Fibroblast of skin of right biceps (primary cell): ENCODE results near the gene UTP14C.
"Not testable (repeated sequence)": the region's sequence is repeated elsewhere in the genome, so short reads cannot be mapped to it uniquely, and the experiment has no call there.

Experiments
- DNase-seq: peaks from one replicate; pipeline ENCODE4 v3.0.0-alpha.2; 2013

The UTP14C gene

DNA sequence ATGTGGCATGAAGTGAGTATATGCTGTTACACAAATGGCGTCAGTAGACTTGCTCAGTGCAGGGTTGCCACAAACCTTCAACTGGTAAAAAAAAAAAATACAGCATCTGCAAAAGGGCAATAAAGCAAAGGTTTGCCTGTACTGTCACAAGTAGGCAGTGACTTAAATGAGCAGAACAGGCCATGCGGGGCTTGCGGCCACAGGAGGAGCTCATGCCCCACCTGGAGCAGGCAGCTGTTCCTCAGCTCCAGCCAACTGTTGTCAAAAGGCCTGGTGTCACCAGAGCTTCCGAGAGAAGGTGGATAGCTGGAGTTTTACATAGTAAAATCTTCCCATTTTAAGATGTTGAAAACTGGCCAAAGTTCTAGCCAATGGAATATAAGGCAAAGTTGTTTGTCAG, 20.9 kb upstream of the UTP14C start:
- DNase-seq: no peak

DNA sequence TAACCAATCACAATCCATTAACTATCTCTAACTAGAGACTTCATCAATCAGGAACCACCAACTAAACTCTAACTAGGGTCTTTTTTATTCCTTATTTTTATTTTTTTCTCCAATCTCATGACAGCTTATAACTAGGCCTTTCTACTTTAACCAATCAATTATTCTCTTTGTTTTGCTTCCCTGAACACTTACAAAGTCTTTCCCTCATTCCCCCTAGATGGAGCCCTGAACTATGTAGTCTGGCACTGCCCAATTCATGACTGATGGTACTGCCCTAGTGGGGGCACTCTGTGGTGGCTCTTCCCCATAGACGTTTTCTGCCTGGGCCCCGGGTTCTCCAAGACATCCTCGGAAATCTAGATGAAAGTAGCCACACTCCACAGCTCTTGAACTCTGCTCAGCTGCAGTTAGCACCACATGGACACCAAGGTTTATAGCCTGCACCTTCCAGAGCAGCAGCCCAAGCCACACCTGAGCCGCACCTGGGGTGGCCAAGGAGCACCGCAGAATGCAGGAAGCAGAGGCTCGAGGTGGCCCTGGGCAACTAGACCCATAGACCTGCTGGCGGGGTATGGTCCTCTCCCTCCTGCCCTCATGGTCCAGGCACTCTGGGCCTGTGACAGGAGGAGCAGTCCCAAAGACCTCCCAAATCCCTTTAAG, 19.9 kb upstream of the UTP14C start:
- DNase-seq: no peak

GRCh38 chr13:52005841-52006522, 18.5 kb upstream of the UTP14C start:
- DNase-seq: no peak

DNA sequence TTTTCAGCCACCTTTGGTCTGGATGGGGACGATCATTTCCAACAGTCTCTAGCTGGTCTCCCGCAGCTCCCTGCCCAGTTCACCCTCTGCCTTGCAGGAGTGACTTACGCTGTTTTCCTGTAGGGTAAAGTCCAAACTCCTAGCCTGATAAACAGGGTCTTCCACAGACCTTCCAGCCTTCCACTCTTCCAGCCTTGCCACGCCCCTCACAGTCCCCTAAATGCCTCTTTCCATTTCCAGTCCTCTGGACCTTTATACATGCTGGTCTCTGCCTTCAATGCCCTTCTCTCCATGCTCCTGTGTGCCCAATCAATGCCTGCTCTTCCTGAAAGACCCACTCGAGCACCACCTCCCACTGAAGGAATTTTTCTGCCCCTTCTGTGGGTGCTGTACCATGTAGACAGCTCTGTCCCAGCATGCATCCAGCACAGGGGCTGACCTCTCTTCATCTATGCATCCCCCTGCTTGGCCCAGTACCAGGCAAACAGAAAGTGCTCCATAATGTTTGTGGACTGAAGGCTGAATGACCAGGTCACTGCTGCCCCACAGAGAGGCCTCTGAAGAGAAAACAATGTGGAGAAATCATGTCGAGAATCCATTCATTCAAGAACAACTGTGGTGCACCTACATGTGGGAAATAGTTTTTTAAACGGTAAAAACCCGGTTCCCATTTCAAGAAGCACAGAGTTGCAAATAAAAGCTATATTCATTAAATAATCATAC, 17.8 kb upstream of the UTP14C start:
- no peak for DNase-seq

- DNase-seq: no peak
Measured at GRCh38 chr13:52009946-52010345, 14.5 kb upstream of the UTP14C start.

DNA sequence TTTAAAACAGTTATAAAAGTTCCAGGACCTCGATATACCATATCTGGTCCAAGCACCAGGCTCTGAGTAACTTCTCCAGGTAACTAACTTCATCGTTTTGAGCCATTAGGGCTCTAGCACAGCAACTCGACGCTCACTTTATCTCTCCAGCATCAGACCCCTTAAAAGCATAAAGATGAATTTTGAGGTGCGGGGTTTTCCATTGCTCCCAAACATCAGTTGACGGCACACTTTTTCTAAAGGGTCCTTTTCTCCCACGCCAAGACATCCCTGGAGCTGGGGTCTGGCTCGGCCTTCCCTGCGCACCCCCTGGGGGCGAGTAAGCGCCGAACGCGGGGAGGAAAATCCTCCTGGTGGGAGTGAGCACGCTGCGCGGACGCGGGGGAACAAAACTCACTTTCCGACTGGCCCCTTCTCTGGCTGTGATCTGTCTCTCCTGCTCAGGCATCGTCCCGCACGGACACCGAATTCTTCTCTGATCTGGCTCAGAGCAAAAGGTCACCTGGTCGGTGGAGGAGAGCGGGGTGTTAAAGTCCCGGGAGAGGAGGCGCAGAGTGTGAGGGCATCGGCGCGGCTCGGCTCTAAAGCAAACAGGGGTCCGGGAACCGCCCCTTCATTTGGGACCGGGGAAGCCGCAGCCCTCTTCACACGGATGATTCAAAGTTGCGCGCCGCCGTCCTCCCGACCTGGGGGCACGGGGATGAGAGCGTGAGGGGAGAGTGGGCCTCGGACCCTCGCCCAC, 13.4 kb upstream of the UTP14C start, which contains the start of gene ATP7B:
TSS of gene ATP7B (minus strand) at position 561 of the 742 bp plus-strand sequence. CDS start at position 448, 113 bp downstream.
- DNase-seq: peak; percentile 10

DNA sequence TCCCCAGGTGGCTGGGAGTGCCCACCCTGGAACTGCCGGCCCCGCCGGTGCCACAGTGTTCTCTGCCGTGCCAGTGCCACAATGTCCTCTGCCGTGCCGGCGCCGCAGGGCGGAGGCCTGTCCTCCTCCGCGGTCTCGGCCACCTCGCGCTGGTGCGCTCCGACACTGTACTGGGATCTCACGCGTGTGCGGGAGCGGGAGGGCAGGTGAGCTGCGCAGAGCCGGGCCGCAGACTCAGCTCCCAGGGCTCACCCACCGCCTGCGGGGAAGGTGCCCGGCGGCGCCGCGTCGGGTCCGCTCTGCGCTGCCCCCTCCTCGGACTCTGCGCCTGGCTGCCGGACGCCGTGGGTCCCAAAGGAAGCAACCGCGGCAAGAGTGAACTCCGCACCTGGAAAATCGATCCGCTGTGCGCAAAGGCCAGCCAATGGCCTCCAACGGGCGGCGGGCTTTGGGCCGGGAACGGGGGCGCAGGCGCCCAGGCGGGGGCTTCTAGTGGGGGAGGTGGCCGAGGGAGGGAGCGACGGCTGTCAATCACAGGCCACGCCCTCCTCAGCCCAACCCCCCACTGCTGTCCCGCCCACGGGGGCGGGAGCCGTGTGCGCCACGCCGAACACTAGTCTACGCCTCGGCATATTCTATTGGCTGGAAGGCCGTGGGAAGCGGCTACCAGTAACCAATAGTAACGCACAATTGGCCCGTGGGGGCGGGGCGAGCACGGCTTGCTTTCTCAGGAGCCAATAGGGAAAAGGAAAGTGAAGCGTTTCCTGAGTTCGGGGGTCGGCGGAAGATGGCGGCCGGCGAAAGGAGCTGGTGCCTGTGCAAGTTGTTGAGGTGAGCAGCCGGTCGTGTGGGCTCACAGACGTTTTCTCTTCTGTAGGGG, 12.6 kb upstream of the UTP14C start, which contains the start of gene ALG11:
TSS of gene ALG11 (plus strand) at position 767 of the 880 bp plus-strand sequence. CDS start at position 788, 21 bp downstream.
- peak; percentile 98 for DNase-seq

DNA sequence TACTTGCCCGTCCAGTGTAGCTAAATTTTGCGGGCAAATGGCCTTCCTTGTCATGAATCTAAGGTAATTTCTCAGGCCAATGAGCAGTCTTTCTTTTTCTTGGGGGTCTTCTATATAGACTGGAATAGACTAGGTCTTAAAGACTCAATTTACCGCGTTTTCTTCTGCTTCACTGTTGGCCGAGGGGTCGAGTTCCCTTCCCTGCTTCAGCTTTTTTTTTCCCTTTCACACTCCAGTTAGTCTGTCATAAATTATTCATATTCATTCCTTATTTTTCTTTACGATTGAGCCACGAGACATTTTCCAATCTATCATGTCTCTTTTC, 12.0 kb upstream of the UTP14C start:
- no peak for DNase-seq

DNA sequence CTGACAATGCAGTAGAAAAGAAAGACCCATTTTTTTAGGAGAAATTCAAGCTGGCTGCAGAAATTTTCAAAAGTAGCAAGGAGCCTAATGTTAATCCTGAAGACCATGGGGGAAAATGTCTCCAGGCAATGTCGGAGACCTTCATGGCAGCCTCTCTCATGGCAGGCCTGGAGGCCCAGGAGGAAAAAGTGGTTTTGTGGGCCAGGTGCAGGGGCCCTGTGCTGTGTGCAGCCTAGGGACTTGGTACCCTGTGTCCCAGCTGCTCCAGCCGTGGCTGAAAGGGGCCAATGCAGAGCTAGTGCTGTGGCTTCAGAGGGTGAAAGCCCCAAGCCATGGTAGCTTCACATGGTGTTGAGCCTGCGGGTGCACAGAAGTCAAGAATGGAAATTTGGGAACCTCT, 8.2 kb upstream of the UTP14C start:
- DNase-seq: no peak

GRCh38 chr13:52020191-52020590, 4.3 kb upstream of the UTP14C start:
- DNase-seq: no peak

GRCh38 chr13:52022356-52022755, 2.1 kb upstream of the UTP14C start:
- DNase-seq: no peak

GRCh38 chr13:52025475-52026245, 1.2 kb downstream of the UTP14C start:
- no peak for DNase-seq

DNA sequence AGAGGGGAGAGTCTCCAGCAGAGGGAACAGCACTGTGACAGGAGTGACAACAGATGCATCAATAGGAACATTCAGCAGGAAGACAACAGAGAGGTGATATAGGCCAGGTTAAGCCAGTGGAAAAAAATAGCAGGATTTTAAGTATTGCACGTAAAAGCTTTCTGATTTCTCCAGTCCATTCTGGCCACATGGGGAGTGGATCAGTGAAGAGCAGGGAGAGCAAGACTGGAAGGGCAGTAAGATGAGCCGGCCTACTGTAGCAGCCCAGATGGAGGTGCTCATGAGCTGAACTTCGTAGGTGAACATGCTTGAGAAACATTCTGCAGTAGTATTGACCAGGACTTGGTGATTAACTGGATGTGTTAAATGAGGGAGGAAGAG, 1.7 kb downstream of the UTP14C start:
- DNase-seq: no peak

DNA sequence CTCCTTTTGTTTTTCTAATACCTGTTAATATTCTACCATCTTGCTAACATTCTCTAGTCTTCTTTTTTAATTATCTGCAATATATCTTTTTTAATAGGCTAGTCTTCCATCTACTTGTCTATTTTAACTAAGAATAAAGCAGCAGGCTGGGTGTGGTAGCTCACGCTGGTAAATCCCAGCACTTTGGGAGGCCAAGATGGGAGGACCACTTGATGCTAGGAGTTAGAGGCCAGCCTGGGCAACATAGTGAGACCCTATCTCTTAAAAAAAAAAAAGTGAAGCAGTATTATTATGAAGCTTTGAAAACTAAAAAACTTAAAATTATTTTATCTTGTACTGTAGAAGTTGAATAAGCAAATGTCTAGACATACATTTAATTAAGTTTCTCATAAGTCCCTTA, 3.3 kb downstream of the UTP14C start:
- no peak for DNase-seq

DNA sequence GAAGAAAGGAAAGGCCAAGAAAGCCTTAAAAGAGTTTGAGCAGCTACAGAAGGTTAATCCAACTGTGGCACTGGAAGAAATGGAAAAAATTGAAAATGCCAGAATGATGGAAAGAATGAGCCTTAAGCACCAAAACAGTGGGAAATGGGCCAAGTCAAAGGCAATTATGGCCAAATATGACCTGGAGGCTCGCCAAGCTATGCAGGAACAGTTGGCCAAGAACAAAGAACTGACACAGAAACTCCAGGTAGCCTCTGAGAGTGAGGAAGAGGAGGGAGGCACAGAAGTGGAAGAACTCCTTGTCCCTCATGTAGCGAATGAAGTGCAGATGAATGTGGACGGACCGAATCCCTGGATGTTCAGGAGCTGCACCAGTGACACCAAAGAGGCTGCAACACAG, 5.1 kb downstream of the UTP14C start:
- DNase-seq: no peak

DNA sequence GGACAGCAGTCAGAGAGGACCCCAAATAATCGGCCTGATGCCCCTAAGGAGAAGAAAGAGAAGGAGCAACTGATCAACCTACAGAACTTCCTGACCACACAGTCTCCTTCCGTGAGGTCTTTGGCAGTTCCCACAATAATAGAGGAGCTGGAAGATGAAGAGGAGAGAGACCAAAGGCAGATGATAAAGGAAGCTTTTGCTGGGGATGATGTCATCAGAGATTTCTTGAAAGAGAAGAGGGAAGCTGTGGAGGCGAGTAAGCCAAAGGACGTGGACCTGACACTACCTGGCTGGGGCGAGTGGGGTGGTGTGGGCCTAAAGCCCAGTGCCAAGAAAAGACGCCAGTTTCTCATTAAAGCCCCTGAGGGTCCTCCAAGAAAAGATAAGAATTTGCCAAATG, 5.9 kb downstream of the UTP14C start:
- not testable (repeated sequence) for DNase-seq

DNA sequence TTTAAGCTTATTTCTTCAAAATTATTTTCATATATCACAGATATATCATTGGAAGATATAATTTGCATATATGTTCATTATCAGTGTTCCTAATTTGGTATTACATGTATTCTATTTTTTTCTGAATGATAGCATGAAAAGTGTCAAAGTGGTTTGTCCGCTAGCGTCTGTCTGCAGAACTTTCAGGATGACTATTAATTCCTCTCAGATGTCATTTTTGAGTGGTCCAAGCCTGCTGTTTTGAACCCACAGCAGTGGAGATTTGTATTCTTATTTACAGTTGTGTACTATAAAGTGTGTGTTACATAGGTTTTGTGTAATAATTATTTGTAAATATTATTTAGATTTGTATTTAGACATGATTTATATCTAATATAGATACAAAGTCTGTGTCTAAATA, 8.5 kb downstream of the UTP14C start:
- no peak for DNase-seq

DNA sequence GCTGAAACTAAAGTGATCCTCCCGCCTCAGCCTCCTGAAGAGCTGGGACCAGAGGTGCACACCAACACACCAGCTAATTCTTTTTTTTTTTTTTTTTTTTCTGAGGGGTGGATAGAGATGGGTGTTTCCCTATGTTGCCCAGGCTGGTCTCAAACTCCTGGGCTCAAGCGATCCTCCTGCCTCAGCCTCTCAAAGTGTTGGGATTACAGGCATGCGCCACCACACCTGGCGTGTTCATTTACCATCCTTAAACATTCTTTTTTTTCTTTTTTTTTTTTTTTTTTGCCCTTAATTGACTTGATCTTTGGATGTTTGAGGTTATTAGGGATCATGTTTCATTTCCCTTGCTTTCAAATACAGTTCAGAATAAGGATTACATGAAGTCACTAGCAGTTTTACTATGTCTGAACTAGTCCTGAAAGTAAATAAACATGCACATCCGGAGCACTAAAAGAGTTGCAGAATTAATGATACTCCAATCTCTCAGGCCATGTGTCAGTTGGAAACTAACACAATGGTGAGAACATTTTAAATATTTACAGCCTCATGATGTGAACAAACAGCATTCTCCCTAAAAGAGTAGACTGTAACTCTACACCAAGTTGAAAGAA, 10.2 kb downstream of the UTP14C start:
- DNase-seq: no peak

DNA sequence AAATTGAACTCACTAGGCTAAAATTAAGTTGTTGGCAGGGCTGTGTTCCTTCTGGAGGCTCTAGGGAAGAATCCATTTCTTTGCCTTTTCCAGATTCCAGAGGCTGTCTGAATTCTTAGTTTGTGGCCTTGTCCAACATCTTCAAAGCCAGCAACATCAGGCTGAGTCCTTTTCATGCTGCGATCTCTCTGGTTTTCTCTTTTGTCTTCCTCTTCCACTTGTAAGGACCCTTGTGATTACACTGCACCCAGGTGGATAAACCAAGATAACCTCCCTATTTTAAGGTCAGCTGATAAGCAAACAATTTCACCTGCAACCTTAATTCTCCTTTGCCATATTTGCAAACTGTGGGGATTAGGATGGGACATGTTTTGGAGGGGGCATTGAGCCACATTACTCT, 11.5 kb downstream of the UTP14C start:
- DNase-seq: no peak

DNA sequence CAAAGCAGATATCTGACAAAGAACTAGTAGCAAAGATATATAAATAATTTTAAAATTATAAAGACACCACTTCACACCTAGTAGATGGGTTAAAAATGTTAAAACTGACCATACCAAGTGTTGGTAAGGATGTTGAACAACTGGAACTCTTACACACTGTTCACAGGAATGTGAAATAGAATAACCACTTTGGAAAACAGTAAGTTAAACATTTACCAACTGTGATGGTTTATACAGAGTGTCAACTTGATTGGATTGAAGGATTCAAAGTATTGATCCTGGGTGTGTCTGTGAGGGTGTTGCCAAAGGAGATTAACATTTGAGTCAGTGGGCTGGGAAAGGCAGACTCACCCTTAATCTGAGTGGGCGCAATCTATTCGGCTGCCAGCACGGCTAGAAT, 19.2 kb downstream of the UTP14C start:
- DNase-seq: no peak

GRCh38 chr13:52047463-52047862, 23.0 kb downstream of the UTP14C start:
- DNase-seq: no peak
